Measurements from ENCODE around the gene PDE1A. TPM values are rescaled to one million over a fixed set of nuclear protein-coding genes. Genes with fewer than 3 reads are reported as not detected.

PDE1A gene
- total and polyA plus RNA-seq, 8 donors = 0.60 to 4.2 (median 1.6) TPM

GRCh38 chr2:182210669-182211068 is 216.2 kb downstream of the PDE1A start:
- Histone ChIP-seq H3K9me3 (no peaks in the 10 kb centered on the region), H3K4me3 (no peak overlapping the region), H3K36me3 (no peaks in the 10 kb centered on the region), H3K27ac (no peak overlapping the region), H3K27me3 (no peaks in the 10 kb centered on the region), H3K4me1 (no peaks in the 10 kb centered on the region)
- ATAC-seq (no peak), FAIRE-seq (no peak), DNase-seq (no peak)
- no peak for TF ChIP-seq CTCF (IDR thresholded peaks at IDR 0.05)
- intact Hi-C loops (cut with DNase I) = no loop called here

- no peak overlapping the region for H3K27ac ChIP-seq
- TF ChIP-seq CTCF (IDR thresholded peaks at IDR 0.05) = no peak
- ATAC-seq (no peak), FAIRE-seq (no peak), DNase-seq (no peak)
- no peaks in the 10 kb centered on the region for H3K4me1 ChIP-seq
- WGBS, 2 donors = 77 to 78% methylated on average over 4 of the region's 4 CpGs
- no peaks in the 10 kb centered on the region for H3K36me3 ChIP-seq
- no peak overlapping the region for H3K4me3 ChIP-seq
- no peaks in the 10 kb centered on the region for H3K27me3 ChIP-seq
- H3K9me3 ChIP-seq = no peaks in the 10 kb centered on the region
- intact Hi-C loops (cut with DNase I) = no loop called here
Observed at GRCh38 chr2:182208421-182208820, 218.4 kb downstream of the PDE1A start.

GRCh38 chr2:182207049-182207746 is 219.6 kb downstream of the PDE1A start:
- no peak for DNase-seq
- Histone ChIP-seq H3K36me3 (no peaks in the 10 kb centered on the region), H3K4me1 (no peaks in the 10 kb centered on the region), H3K9me3 (no peaks in the 10 kb centered on the region), H3K27me3 (no peaks in the 10 kb centered on the region), H3K4me3 (no peak overlapping the region), H3K27ac (no peak overlapping the region)
- ATAC-seq = no peak
- intact Hi-C loops (cut with DNase I) = no loop called here
- no peak for TF ChIP-seq CTCF (IDR thresholded peaks at IDR 0.05)
- WGBS, 2 donors = 85 to 90% methylated on average over 5 of the region's 5 CpGs
- no peak for FAIRE-seq

- Histone ChIP-seq H3K4me1 (no peaks in the 10 kb centered on the region), H3K9me3 (no peaks in the 10 kb centered on the region), H3K27me3 (no peaks in the 10 kb centered on the region), H3K36me3 (no peaks in the 10 kb centered on the region), H3K4me3 (no peak overlapping the region), H3K27ac (no peak overlapping the region)
- DNase-seq (no peak), ATAC-seq (no peak), FAIRE-seq (no peak)
- intact Hi-C loops (cut with DNase I) = no loop called here
- no peak for TF ChIP-seq CTCF (IDR thresholded peaks at IDR 0.05)
Observed at GRCh38 chr2:182197529-182197928, 229.3 kb downstream of the PDE1A start.

- DNase-seq (no peak), ATAC-seq (no peak), FAIRE-seq (no peak)
- 87 to 91% methylated on average over 5 of the region's 5 CpGs for WGBS, 2 donors
- H3K4me1 ChIP-seq = no peaks in the 10 kb centered on the region
- H3K27ac ChIP-seq = no peak overlapping the region
- H3K27me3 ChIP-seq = no peaks in the 10 kb centered on the region
- intact Hi-C loops (cut with DNase I) = no loop called here
- H3K36me3 ChIP-seq = no peaks in the 10 kb centered on the region
- TF ChIP-seq CTCF (IDR thresholded peaks at IDR 0.05) = no peak
- H3K9me3 ChIP-seq = no peaks in the 10 kb centered on the region
- no peak overlapping the region for H3K4me3 ChIP-seq
Observed at GRCh38 chr2:182193291-182193690, 233.5 kb downstream of the PDE1A start.
